ENCODE data around the gene SPATA31C1. TPM values are rescaled to one million over a fixed set of nuclear protein-coding genes. Genes with fewer than 3 reads are reported as not detected.

The SPATA31C1 gene
- total and polyA plus RNA-seq, 2 donors (not counting 3 experiments of a cell fraction or from before 2014, with no cell fraction given) = not detected

DNA sequence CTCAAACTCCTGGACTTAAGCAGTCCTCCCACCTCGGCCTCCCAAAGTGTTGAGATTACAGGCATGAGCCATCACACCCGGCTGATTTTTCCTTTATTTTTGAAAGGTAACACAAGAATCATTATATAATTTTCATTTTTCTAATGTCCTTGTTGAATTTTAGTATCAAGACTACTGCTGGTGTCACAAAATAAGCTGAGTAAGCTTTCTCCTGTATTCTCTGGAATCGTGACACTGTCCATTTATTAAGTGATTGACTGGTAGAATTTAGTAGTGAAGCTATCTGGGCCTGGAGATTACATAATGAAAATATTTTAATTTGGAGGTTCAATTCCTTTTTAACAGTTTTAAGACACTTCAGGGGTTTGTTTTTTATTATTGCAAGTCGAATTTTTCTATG is 47.1 kb downstream of the SPATA31C1 start:
- CTCF ChIA-PET = interaction anchor here (0.6 to 1.4 kb wide), 4 partner anchors 24 to 1024 kb away, joined by 3 read pairs; no protein-coding TSS in a partner anchor

DNA sequence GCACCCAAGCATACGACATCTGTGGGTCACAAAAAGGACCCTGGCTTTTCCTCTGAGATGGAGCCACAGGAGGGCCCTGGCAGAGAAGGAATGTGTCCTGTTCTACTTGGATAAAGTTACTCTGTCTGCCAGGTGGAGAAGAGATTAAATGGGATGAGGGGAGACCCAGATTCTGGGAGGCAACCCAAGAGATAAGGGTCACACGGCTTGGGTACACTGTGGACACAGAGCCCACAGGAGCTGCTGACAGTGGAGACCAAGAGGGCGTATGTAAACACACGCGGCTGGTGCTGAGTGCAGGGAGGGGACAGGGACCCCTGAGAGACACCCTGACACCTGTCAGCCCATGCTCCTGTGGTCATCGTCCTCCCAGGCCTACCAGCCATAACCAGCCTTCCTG is 50.4 kb downstream of the SPATA31C1 start:
- intact Hi-C loops (cut with micrococcal nuclease) = no loop called here
- no peak overlapping the region for H2AFZ ChIP-seq (ENCODE audit: low read depth, low read length)
- H3K27ac ChIP-seq (ENCODE audit: insufficient read depth, low read depth, low read length) = no peak overlapping the region
- H3K36me3 ChIP-seq (ENCODE audit: control insufficient read depth in 2 of 2, extremely low read depth in 1 of 2, insufficient read depth in 2 of 2, low read length in 2 of 2) = no peaks in the 10 kb centered on the region
- FAIRE-seq (no peak), DNase-seq (ENCODE audit: low read depth, low spot score) (no peak)
- no peak overlapping the region for H3K4me3 ChIP-seq (replicated peaks in 1 of 3; ENCODE audit: insufficient read depth in 1 of 3, low read depth in 1 of 3, low read length in 3 of 3)
- no peak overlapping the region for H3K9ac ChIP-seq (replicated peaks; ENCODE audit: extremely low read depth, insufficient read depth, low read length)
- H3K9me1 ChIP-seq (replicated peaks; ENCODE audit: control insufficient read depth, extremely low read depth, insufficient read depth, low read length) = no peaks in the 10 kb centered on the region
- dilution Hi-C loops (cut with MboI; ENCODE audit: extremely low pct_ligation_motif_present, low sequenced_read_pairs) = no loop called here
- BruUV-seq (replicated peaks) = no TSS peak
- H3K4me2 ChIP-seq (ENCODE audit: insufficient read depth, low read length) = no peak overlapping the region
- no peaks in the 10 kb centered on the region for H3K79me2 ChIP-seq (ENCODE audit: control insufficient read depth, insufficient read depth, low read length)
- POLR2A ChIA-PET = no interaction called here
- H4K20me1 ChIP-seq (replicated peaks; ENCODE audit: control insufficient read depth, extremely low read depth, insufficient read depth, low read length) = no peaks in the 10 kb centered on the region
- H3K9me3 ChIP-seq (replicated peaks; ENCODE audit: control insufficient read depth, insufficient read depth, low read length) = no peaks in the 10 kb centered on the region
- TF ChIP-seq EZH2 (IDR thresholded peaks at IDR 0.05; ENCODE audit: borderline replicate concordance, low read depth, low read length, severe bottlenecking) = no peak
- TF ChIP-seq FOS (IDR thresholded peaks at IDR 0.05; ENCODE audit: borderline replicate concordance, insufficient read depth, low read length) = no peak
- no peak for TF ChIP-seq MYC (IDR thresholded peaks at IDR 0.05; ENCODE audit: low read depth, low read length)
- TF ChIP-seq POLR2AphosphoS5 (IDR thresholded peaks at IDR 0.05; ENCODE audit: insufficient read depth, low read depth, low read length) = no peak
- TF ChIP-seq, protein P1, sequence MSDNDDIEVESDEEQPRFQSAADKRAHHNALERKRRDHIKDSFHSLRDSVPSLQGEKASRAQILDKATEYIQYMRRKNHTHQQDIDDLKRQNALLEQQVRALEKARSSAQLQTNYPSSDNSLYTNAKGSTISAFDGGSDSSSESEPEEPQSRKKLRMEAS (IDR thresholded peaks at IDR 0.05; ENCODE audit: insufficient read depth, insufficient read length) = no peak
- TF ChIP-seq, protein P2, sequence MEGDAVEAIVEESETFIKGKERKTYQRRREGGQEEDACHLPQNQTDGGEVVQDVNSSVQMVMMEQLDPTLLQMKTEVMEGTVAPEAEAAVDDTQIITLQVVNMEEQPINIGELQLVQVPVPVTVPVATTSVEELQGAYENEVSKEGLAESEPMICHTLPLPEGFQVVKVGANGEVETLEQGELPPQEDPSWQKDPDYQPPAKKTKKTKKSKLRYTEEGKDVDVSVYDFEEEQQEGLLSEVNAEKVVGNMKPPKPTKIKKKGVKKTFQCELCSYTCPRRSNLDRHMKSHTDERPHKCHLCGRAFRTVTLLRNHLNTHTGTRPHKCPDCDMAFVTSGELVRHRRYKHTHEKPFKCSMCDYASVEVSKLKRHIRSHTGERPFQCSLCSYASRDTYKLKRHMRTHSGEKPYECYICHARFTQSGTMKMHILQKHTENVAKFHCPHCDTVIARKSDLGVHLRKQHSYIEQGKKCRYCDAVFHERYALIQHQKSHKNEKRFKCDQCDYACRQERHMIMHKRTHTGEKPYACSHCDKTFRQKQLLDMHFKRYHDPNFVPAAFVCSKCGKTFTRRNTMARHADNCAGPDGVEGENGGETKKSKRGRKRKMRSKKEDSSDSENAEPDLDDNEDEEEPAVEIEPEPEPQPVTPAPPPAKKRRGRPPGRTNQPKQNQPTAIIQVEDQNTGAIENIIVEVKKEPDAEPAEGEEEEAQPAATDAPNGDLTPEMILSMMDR (IDR thresholded peaks at IDR 0.05; ENCODE audit: extremely low read depth in 1 of 2, insufficient read depth in 1 of 2, low read depth in 1 of 2, low read length in 2 of 2) = no peak
- no peak for TF ChIP-seq JUN (IDR thresholded peaks at IDR 0.05; ENCODE audit: borderline replicate concordance, insufficient read depth, insufficient read length, low read depth)
- no peak for TF ChIP-seq GATA2 (IDR thresholded peaks at IDR 0.05; ENCODE audit: insufficient read depth, insufficient read length, low read depth, low read length)
- no peak for TF ChIP-seq POLR2A (IDR thresholded peaks at IDR 0.05; ENCODE audit: low read depth, low read length)
- no peaks in the 10 kb centered on the region for H3K27me3 ChIP-seq (ENCODE audit: control insufficient read depth in 2 of 2, insufficient read depth in 2 of 2, low read length in 2 of 2)
- CTCF ChIA-PET = no interaction called here
- no peaks in the 10 kb centered on the region for H3K4me1 ChIP-seq (ENCODE audit: control insufficient read depth, extremely low read depth, insufficient read depth, low read length)

More for the DNA sequence above, 47.1 kb downstream of the SPATA31C1 start:
- POLR2A ChIA-PET = no interaction called here
- no peak overlapping the region for H2AFZ ChIP-seq (ENCODE audit: low read depth, low read length)
- no peaks in the 10 kb centered on the region for H3K4me1 ChIP-seq (ENCODE audit: control insufficient read depth, extremely low read depth, insufficient read depth, low read length)
- H3K79me2 ChIP-seq (ENCODE audit: control insufficient read depth, insufficient read depth, low read length) = no peaks in the 10 kb centered on the region
- dilution Hi-C loops (cut with MboI; ENCODE audit: extremely low pct_ligation_motif_present, low sequenced_read_pairs) (no loop called here), intact Hi-C loops (cut with micrococcal nuclease) (no loop called here)
- H3K4me2 ChIP-seq (ENCODE audit: insufficient read depth, low read length) = no peak overlapping the region
- DNase-seq (ENCODE audit: low read depth, low spot score) = no peak
- H3K27me3 ChIP-seq (ENCODE audit: control insufficient read depth in 2 of 2, insufficient read depth in 2 of 2, low read length in 2 of 2) = no peaks in the 10 kb centered on the region
- TF ChIP-seq, protein P2 (IDR thresholded peaks at IDR 0.05; ENCODE audit: extremely low read depth in 1 of 2, insufficient read depth in 1 of 2, low read depth in 1 of 2, low read length in 2 of 2) = no peak
- TF ChIP-seq JUN (IDR thresholded peaks at IDR 0.05; ENCODE audit: borderline replicate concordance, insufficient read depth, insufficient read length, low read depth) = no peak
- no peaks in the 10 kb centered on the region for H3K36me3 ChIP-seq (ENCODE audit: control insufficient read depth in 2 of 2, extremely low read depth in 1 of 2, insufficient read depth in 2 of 2, low read length in 2 of 2)
- H3K27ac ChIP-seq (ENCODE audit: insufficient read depth, low read depth, low read length) = no peak overlapping the region
- no TSS peak for BruUV-seq (replicated peaks)
- H4K20me1 ChIP-seq (replicated peaks; ENCODE audit: control insufficient read depth, extremely low read depth, insufficient read depth, low read length) = no peaks in the 10 kb centered on the region
- no peak for FAIRE-seq
- H3K9me3 ChIP-seq (replicated peaks; ENCODE audit: control insufficient read depth, insufficient read depth, low read length) = no peaks in the 10 kb centered on the region
- H3K4me3 ChIP-seq (replicated peaks in 1 of 3; ENCODE audit: insufficient read depth in 1 of 3, low read depth in 1 of 3, low read length in 3 of 3) = no peak overlapping the region
- no peak overlapping the region for H3K9ac ChIP-seq (replicated peaks; ENCODE audit: extremely low read depth, insufficient read depth, low read length)
- no peaks in the 10 kb centered on the region for H3K9me1 ChIP-seq (replicated peaks; ENCODE audit: control insufficient read depth, extremely low read depth, insufficient read depth, low read length)
